ENCODE data around the gene CAPZA1.

DNA sequence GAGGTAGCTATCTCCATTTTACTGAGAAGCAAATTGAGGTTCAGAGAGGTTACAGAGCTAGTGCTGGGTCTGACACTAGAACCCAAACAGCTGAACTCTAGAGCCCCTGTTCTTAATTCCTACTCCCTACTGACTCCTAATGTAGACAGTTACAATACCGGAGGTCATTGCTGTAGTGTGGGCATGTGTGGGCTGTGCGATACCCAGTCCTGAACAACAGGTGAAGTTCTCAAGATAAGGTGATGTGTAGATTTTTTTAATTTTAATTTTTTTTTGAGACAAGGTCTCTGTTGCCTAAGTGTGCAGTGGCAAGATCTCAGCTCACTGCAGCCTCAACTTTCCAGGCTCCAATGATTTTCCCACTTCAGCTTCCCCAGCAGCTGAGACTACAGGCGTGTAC lies 88.9 kb downstream of the CAPZA1 start:
- TF ChIP-seq CTCF (IDR thresholded peaks at IDR 0.05; ENCODE audit: poor library complexity) (no peak), EZH2 (IDR thresholded peaks at IDR 0.05; ENCODE audit: borderline replicate concordance) (no peak), EZH2phosphoT487 (IDR thresholded peaks at IDR 0.05; ENCODE audit: low read depth, severe bottlenecking, unreplicated experiment) (no peak)

Data from hepatocyte (in vitro differentiated cells).